GM12878 (cell line): ENCODE measurements around the gene PTPRS. TPM values are rescaled to one million over a fixed set of nuclear protein-coding genes. Genes with fewer than 3 reads are reported as not detected.

Source experiments
- BCL11A ChIP-seq: IDR thresholded peaks from 2 replicates; pipeline ENCODE4 v1.6.1; 2011; ENCODE audit warnings: low read depth, low read length
- CTCF ChIP-seq, 3 experiments: IDR thresholded peaks in 2 of 3; conservative IDR thresholded peaks in 1 of 3; 2 replicates each; pipeline ENCODE4 v1.5.1; 2011; ENCODE audit warnings: low read depth in 3 of 3, low read length in 3 of 3, mild to moderate bottlenecking in 3 of 3, control low read depth in 2 of 3, moderate library complexity in 2 of 3, inconsistent platforms in 1 of 3, mixed read lengths in 1 of 3; ENCODE audit not compliant: control insufficient read depth in 2 of 3, insufficient read depth in 1 of 3; ENCODE audit errors: extremely low read depth in 1 of 3
- E2F4 ChIP-seq: IDR thresholded peaks from 2 replicates; pipeline ENCODE4 v1.6.1; 2012; ENCODE audit warnings: low read depth, low read length, improper control_type of control experiment
- EED ChIP-seq: sonication (generic); IDR thresholded peaks from 2 replicates; pipeline ENCODE4 v1.6.1; 2016; ENCODE audit warnings: antibody characterized with exemption, low read depth
- EGR1 ChIP-seq, 2 experiments: IDR thresholded peaks; 1 replicate in 1 of 2; 2 replicates in 1 of 2; pipeline ENCODE4 v1.6.1; 2011 to 2012; ENCODE audit warnings: low read depth in 2 of 2, low read length in 2 of 2, borderline replicate concordance in 1 of 2, mild to moderate bottlenecking in 1 of 2, moderate library complexity in 1 of 2
- IKZF2 ChIP-seq, 2 experiments: fragments of 450-650 bp; IDR thresholded peaks; 2 replicates each; pipeline ENCODE4 v1.6.1; 2017; ENCODE audit warnings: mild to moderate bottlenecking in 2 of 2, moderate library complexity in 2 of 2
- NFYA ChIP-seq: IDR thresholded peaks from 2 replicates; pipeline ENCODE4 v1.6.1; 2011; ENCODE audit warnings: low read depth, mild to moderate bottlenecking, low read length, improper control_type of control experiment, borderline replicate concordance
- PKNOX1 ChIP-seq: fragments of 450-650 bp; IDR thresholded peaks from 2 replicates; pipeline ENCODE4 v1.6.1; 2016; ENCODE audit warnings: mild to moderate bottlenecking
- POLR2A ChIP-seq: IDR thresholded peaks from 2 replicates; pipeline ENCODE4 v1.6.1; 2011; ENCODE audit warnings: low read depth, mild to moderate bottlenecking, low read length
- SMARCA5 ChIP-seq: fragments of 450-650 bp; IDR thresholded peaks from 2 replicates; pipeline ENCODE4 v1.6.1; 2017; ENCODE audit warnings: mild to moderate bottlenecking
- SMC3 ChIP-seq: IDR thresholded peaks from 2 replicates; pipeline ENCODE4 v1.6.1; 2011; ENCODE audit warnings: low read length, improper control_type of control experiment, borderline replicate concordance
- TBL1XR1 ChIP-seq: IDR thresholded peaks from 2 replicates; pipeline ENCODE4 v1.6.1; 2012; ENCODE audit warnings: low read depth, low read length, improper control_type of control experiment
- TCF3 ChIP-seq: IDR thresholded peaks from 2 replicates; pipeline ENCODE4 v1.6.1; 2012; ENCODE audit warnings: low read depth, mild to moderate bottlenecking, low read length, borderline replicate concordance; ENCODE audit not compliant: insufficient read depth
- YBX1 ChIP-seq: fragments of 450-650 bp; IDR thresholded peaks from 2 replicates; pipeline ENCODE4 v1.6.1; 2016; ENCODE audit warnings: antibody characterized with exemption
- ZBTB11 ChIP-seq: fragments of 450-650 bp; formaldehyde crosslinking; IDR thresholded peaks from 2 replicates; pipeline ENCODE4 v1.5.0; 2022; ENCODE audit warnings: mild to moderate bottlenecking, missing genetic modification characterization
- ZBTB4 ChIP-seq: fragments of 450-650 bp; formaldehyde crosslinking; IDR thresholded peaks from 2 replicates; pipeline ENCODE4 v1.4.0; 2022; ENCODE audit warnings: mild to moderate bottlenecking, moderate library complexity
- ZNF274 ChIP-seq: IDR thresholded peaks from one replicate; pipeline ENCODE4 v1.8.0; 2011; ENCODE audit not compliant: insufficient read length, insufficient read depth
- ZSCAN29 ChIP-seq: fragments of 450-650 bp; IDR thresholded peaks from 2 replicates; pipeline ENCODE4 v1.6.1; 2017; ENCODE audit warnings: mild to moderate bottlenecking, moderate library complexity
- polyA plus RNA-seq, 11 experiments: library from polyadenylated mRNA; depleted of rRNA in 4 of 11; unstranded in 6 of 11; stranded (reverse) in 5 of 11; fragments of >200 nt; fragmentation: Nextera tagmentation in 4 of 11; fragmentation: Illumina TruSeq in 1 of 11; extraction: Ambion mirVana in 4 of 11; extraction: Trizol in 1 of 11; gene quantifications; 1 replicate in 1 of 11; 2 replicates in 10 of 11; pipeline versions ENCODE4 v1.2.1 to v1.2.3, GENCODE V29; 2011 to 2016; ENCODE audit warnings: inconsistent platforms in 2 of 11, missing spikeins in 2 of 11, low read depth in 1 of 11
- total RNA-seq, 4 experiments: library from RNA; depleted of rRNA in 3 of 4; stranded (reverse); fragments of >200 nt in 3 of 4; fragmentation: Illumina TruSeq in 1 of 4; extraction: Trizol in 1 of 4; gene quantifications; 2 replicates each; pipeline versions ENCODE4 v1.2.1 to v1.2.3, GENCODE V29; 2013 to 2021

PTPRS gene
- total and polyA plus RNA-seq, 10 of the 15 experiments (the other 5 are each of a cell fraction or from before 2014, with no cell fraction given): 0.09 to 32.1 (median 0.71) TPM

GRCh38 chr19:5333581-5334365 lies 6.8 kb downstream of the PTPRS start (continued):
- TF ChIP-seq ZBTB11 (CRISPR knock-in tag): no peak
- TF ChIP-seq ZSCAN29: no peak
- TF ChIP-seq CTCF (IDR thresholded peaks at IDR 0.05 in 2 of 3, conservative IDR thresholded peaks at IDR 0.05 in 1 of 3; ENCODE audit: control insufficient read depth in 2 of 3, extremely low read depth in 1 of 3, insufficient read depth in 1 of 3, low read depth in 3 of 3, low read length in 3 of 3): no peak
- TF ChIP-seq PKNOX1: 0 out of 2 replicates have a peak, but pooled peaks have one; percentile 16
- TF ChIP-seq ZNF274: no peak
- TF ChIP-seq POLR2A: no peak
- no peak for TF ChIP-seq EGR1 (IDR thresholded peaks at IDR 0.05; ENCODE audit: borderline replicate concordance in 1 of 2, low read depth in 2 of 2, low read length in 2 of 2)
- 0 out of 2 replicates have a peak, but pooled peaks have one; percentile 9 for TF ChIP-seq BCL11A
- no peak for TF ChIP-seq EED
- TF ChIP-seq ZBTB4 (CRISPR knock-in tag): no peak
- TF ChIP-seq E2F4: no peak
- no peak for TF ChIP-seq YBX1
- no peak for TF ChIP-seq TCF3
- 0 out of 2 replicates have a peak, but pooled peaks have one; percentile 62 for TF ChIP-seq SMARCA5
- no peak for TF ChIP-seq NFYA
- no peak for TF ChIP-seq SMC3
- TF ChIP-seq IKZF2 (IDR thresholded peaks at IDR 0.05): peak; percentile 19 to 30; a peak in 1 of 4 replicates
- TF ChIP-seq TBL1XR1: no peak
